SU-DHL-6 (cell line): Measurements from ENCODE around the gene HHAT.

Experiments
- H2AFZ ChIP-seq: fragments of 200-600 bp; sonication (generic); 2 replicates; pipeline ENCODE4 v1.6.1; 2014; ENCODE audit warnings: low read depth, mild to moderate bottlenecking, moderate library complexity, mixed read lengths, antibody characterized with exemption, low read length; ENCODE audit not compliant: severe bottlenecking
- H3F3A ChIP-seq: fragments of 200-600 bp; shearing (Covaris generic); 2 replicates; pipeline ENCODE4 v1.6.0; 2016; ENCODE audit warnings: antibody characterized with exemption, mild to moderate bottlenecking; ENCODE audit not compliant: insufficient read depth
- H3K27ac ChIP-seq: fragments of 200-600 bp; sonication (generic); 2 replicates; pipeline ENCODE4 v1.5.1; 2016; ENCODE audit warnings: low read depth, mild to moderate bottlenecking, low read length, moderate library complexity, mixed read lengths
- H3K27me3 ChIP-seq: fragments of 200-600 bp; sonication (generic), shearing (Covaris generic); 2 replicates; pipeline ENCODE4 v1.6.0; 2014; ENCODE audit warnings: mild to moderate bottlenecking, low read length
- H3K36me3 ChIP-seq: fragments of 200-600 bp; sonication (generic); 2 replicates; pipeline ENCODE4 v1.6.1; 2014; ENCODE audit warnings: mild to moderate bottlenecking, low read length, mixed read lengths
- H3K4me2 ChIP-seq: fragments of 300-600, 200-600 bp; shearing (Covaris generic), sonication (generic); 2 replicates; pipeline ENCODE4 v1.6.0; 2014; ENCODE audit warnings: low read length, low read depth, mild to moderate bottlenecking; ENCODE audit not compliant: poor library complexity, severe bottlenecking
- H3K4me3 ChIP-seq: fragments of 200-600 bp; sonication (generic); 2 replicates; pipeline ENCODE4 v1.5.1; 2014; ENCODE audit warnings: antibody characterized with exemption, low read length, mild to moderate bottlenecking, mixed read lengths; ENCODE audit not compliant: insufficient read depth, poor library complexity, severe bottlenecking
- H3K79me2 ChIP-seq: fragments of 200-600 bp; sonication (generic); 2 replicates; pipeline ENCODE4 v1.6.1; 2014; ENCODE audit warnings: mild to moderate bottlenecking, low read length, moderate library complexity; ENCODE audit not compliant: insufficient read depth
- H3K9ac ChIP-seq: fragments of 200-600 bp; sonication (generic); 2 replicates; pipeline ENCODE4 v1.7.0; 2014; ENCODE audit warnings: mild to moderate bottlenecking, low read length
- H3K9me2 ChIP-seq: fragments of 200-600 bp; sonication (generic); replicated peaks from 2 replicates; pipeline ENCODE4 v1.6.1; 2014; ENCODE audit warnings: low read length; ENCODE audit not compliant: insufficient read depth
- H3K9me3 ChIP-seq: fragments of 200-600 bp; sonication (generic); 2 replicates; pipeline ENCODE4 v1.6.1; 2014; ENCODE audit warnings: low read length, mixed read lengths; ENCODE audit not compliant: insufficient read depth
- H4K20me1 ChIP-seq: fragments of 200-600 bp; sonication (generic); 2 replicates; pipeline ENCODE4 v1.6.1; 2014; ENCODE audit warnings: low read depth, mild to moderate bottlenecking, antibody characterized with exemption, low read length, moderate library complexity, mixed read lengths
- CTCF ChIP-seq: fragments of 200-600 bp; sonication (generic); IDR thresholded peaks from one replicate; pipeline ENCODE4 v1.5.1; 2017; ENCODE audit warnings: antibody characterized with exemption, mild to moderate bottlenecking, low read length, moderate library complexity; ENCODE audit not compliant: insufficient read depth, poor library complexity, severe bottlenecking
- EZH2phosphoT487 ChIP-seq: fragments of 200-600 bp; sonication (generic), shearing (Covaris generic); conservative IDR thresholded peaks from 2 replicates; pipeline ENCODE4 v1.6.1; 2018; ENCODE audit warnings: mild to moderate bottlenecking, antibody characterized with exemption, low read length, moderate library complexity, mixed read lengths

Gene HHAT

GRCh38 chr1:210358626-210359025, 29.9 kb downstream of the HHAT start:
- Histone ChIP-seq H3F3A (no peaks in the 10 kb centered on the region), H4K20me1 (no peaks in the 10 kb centered on the region), H3K79me2 (no peaks in the 10 kb centered on the region), H3K27me3 (no peaks in the 10 kb centered on the region), H3K9me2 (no peaks in the 10 kb centered on the region), H3K4me2 (no peak overlapping the region), H3K9me3 (no peaks in the 10 kb centered on the region), H3K4me3 (no peak overlapping the region), H2AFZ (no peak overlapping the region), H3K27ac (no peak overlapping the region), H3K36me3 (no peaks in the 10 kb centered on the region), H3K9ac (no peak overlapping the region)
- TF ChIP-seq EZH2phosphoT487, result no peak
- TF ChIP-seq CTCF, result no peak

GRCh38 chr1:210359255-210359654, 30.6 kb downstream of the HHAT start:
- TF ChIP-seq CTCF (no peak), EZH2phosphoT487 (no peak)
- Histone ChIP-seq H3K9me3 (no peaks in the 10 kb centered on the region), H3K27me3 (no peaks in the 10 kb centered on the region), H2AFZ (no peak overlapping the region), H3K36me3 (no peaks in the 10 kb centered on the region), H3K27ac (no peak overlapping the region), H3K79me2 (no peaks in the 10 kb centered on the region), H3K4me2 (no peak overlapping the region), H4K20me1 (no peaks in the 10 kb centered on the region), H3K4me3 (no peak overlapping the region), H3F3A (no peaks in the 10 kb centered on the region), H3K9ac (no peak overlapping the region), H3K9me2 (no peaks in the 10 kb centered on the region)

GRCh38 chr1:210360852-210361477, 32.3 kb downstream of the HHAT start:
- Histone ChIP-seq H3K79me2 (no peaks in the 10 kb centered on the region), H3F3A (no peaks in the 10 kb centered on the region), H3K9ac (no peak overlapping the region), H3K27me3 (no peaks in the 10 kb centered on the region), H2AFZ (no peak overlapping the region), H3K36me3 (no peaks in the 10 kb centered on the region), H3K9me3 (no peaks in the 10 kb centered on the region), H3K4me2 (no peak overlapping the region), H4K20me1 (no peaks in the 10 kb centered on the region), H3K9me2 (no peaks in the 10 kb centered on the region), H3K4me3 (no peak overlapping the region), H3K27ac (no peak overlapping the region)
- no peak for TF ChIP-seq EZH2phosphoT487
- TF ChIP-seq CTCF, result no peak
